ENCODE data around the gene GSTO2.

Gene GSTO2

DNA sequence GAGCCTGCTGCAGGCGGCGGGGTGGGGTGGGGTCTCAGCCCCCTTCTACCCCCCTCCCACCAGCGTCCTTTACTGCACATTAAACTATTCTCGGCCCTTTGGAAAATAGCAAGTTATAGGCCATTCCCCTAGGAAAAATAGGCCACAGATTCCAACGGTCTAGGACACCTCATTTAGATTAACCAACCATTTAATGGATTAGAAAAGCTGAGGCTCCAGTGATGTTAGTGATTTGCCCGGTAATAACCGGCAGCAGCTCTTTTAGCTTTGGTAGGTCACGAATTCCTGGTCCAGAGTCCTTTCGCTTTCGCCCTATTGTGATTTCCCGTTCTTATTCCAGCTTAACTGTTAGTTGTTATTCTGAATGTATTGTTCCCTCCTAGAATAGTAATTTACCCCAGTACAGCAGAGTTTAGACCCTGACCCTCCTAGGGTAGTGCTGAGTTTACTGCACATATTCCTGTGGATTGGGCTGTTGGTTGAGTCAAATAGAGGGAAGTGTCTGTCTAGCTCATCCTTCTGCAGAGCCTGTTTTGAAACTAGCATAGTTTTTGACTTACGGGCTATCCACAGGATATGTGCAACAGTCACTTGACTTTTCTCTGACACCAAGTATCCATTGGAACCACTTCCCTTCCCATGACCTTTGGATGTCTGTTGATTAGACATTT is 13.5 kb upstream of the GSTO2 start:
- DNase-seq = no peak

DNA sequence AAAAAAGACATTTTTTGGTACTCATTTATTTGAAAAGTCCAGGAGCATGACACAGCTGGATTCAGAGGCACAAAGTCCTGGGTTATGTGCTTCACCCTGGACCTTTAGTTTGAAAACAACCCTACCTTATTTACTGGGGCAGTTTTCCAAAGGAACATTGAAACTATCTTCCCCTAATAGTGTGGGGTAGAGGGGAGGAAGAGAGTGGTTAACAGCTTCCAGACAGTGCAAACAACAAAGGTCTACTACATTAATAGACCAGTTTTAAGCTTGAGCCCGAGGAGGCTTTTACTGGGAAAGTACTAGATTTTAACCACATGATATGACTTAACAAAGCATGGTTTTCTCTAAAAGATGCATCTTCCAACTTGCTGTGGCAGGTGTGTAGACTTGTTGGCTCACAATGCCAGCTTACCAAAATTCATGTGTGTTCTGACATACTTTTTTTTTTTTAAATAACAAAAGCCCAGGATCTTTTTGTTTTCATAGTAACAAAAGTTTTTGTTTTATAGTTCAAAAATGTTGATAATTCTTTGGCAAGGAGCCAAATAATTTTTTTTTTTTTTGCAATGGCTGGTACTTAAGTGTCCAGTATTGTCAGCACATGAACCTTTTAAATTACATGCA is 12.5 kb upstream of the GSTO2 start:
- Histone ChIP-seq H3K9me3 (no peaks in the 10 kb centered on the region), H3K4me1 (peaks cover 0 to 44% (median 23%) of the 10 kb centered on the region in 4 donors), H3K36me3 (peaks cover 13 to 39% (median 27%) of the 10 kb centered on the region in 3 donors), H3K27ac (peak overlapping the region; percentile 97), H3K4me3 (peak overlapping the region; percentile 90 to 92), H3K27me3 (no peaks in the 10 kb centered on the region)
- TF ChIP-seq, protein P1, sequence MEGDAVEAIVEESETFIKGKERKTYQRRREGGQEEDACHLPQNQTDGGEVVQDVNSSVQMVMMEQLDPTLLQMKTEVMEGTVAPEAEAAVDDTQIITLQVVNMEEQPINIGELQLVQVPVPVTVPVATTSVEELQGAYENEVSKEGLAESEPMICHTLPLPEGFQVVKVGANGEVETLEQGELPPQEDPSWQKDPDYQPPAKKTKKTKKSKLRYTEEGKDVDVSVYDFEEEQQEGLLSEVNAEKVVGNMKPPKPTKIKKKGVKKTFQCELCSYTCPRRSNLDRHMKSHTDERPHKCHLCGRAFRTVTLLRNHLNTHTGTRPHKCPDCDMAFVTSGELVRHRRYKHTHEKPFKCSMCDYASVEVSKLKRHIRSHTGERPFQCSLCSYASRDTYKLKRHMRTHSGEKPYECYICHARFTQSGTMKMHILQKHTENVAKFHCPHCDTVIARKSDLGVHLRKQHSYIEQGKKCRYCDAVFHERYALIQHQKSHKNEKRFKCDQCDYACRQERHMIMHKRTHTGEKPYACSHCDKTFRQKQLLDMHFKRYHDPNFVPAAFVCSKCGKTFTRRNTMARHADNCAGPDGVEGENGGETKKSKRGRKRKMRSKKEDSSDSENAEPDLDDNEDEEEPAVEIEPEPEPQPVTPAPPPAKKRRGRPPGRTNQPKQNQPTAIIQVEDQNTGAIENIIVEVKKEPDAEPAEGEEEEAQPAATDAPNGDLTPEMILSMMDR (IDR thresholded peaks at IDR 0.05) = no peak
- DNase-seq = no peak
- intact Hi-C loops (cut with DNase I; ENCODE audit: low total_unique reads) = no loop called here

More for the DNA sequence above, 13.5 kb upstream of the GSTO2 start:
- peaks cover 0 to 36% (median 20%) of the 10 kb centered on the region in 4 donors for H3K4me1 ChIP-seq
- intact Hi-C loops (cut with DNase I; ENCODE audit: low total_unique reads) = no loop called here
- no peaks in the 10 kb centered on the region for H3K9me3 ChIP-seq
- TF ChIP-seq, protein P1 (IDR thresholded peaks at IDR 0.05) = no peak
- H3K4me3 ChIP-seq = peak overlapping the region; percentile 90 to 92
- H3K36me3 ChIP-seq = peaks cover 13 to 29% (median 27%) of the 10 kb centered on the region in 3 donors
- H3K27ac ChIP-seq = peak overlapping the region; percentile 97
- no peaks in the 10 kb centered on the region for H3K27me3 ChIP-seq

DNA sequence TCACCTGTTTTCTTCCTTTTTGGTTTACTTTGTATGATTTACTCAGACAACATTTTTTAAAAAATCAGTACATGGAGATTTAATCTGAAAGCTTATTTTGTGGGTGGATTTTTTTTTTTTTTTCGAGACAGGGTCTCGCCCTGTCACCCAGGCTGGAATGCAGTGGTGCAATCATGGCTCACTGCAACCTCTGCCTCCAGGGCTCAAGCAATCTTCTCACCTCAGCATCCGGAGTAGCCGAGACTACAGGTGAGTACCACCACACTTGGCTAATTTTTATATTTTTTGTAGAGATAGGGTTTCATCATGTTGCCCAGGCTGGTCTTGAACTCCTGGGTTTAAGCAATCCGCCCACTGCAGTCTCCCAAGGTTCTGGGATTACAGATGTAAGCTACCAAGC is 11.7 kb upstream of the GSTO2 start:
- no peak for DNase-seq
- Histone ChIP-seq H3K27ac (peak overlapping the region; percentile 4 to 97), H3K4me3 (no peak overlapping the region), H3K4me1 (peaks cover 0 to 44% (median 23%) of the 10 kb centered on the region in 4 donors), H3K9me3 (no peaks in the 10 kb centered on the region), H3K27me3 (no peaks in the 10 kb centered on the region), H3K36me3 (peaks cover 18 to 47% (median 30%) of the 10 kb centered on the region in 3 donors)
- TF ChIP-seq, protein P1 (IDR thresholded peaks at IDR 0.05) = no peak
- intact Hi-C loops (cut with DNase I; ENCODE audit: low total_unique reads) = no loop called here

DNA sequence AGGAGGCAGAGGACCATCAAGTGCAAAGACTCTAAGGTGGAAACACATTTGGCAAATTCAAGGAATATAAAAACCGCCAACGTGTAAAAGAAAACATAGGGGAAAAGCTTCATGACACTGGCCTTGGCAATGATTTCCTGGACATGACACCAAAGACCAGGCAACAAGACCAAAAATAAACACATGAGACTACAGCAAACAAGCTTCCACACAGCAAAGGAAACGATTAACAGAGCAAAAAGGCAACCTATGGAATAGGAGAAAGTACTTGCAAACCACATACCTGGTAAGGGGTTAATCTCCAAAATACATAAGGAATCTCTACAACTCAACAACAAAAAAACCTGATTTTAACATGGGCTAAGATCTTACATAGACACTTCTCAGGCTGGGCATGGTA is 10.8 kb upstream of the GSTO2 start:
- TF ChIP-seq, protein P1 (IDR thresholded peaks at IDR 0.05) = no peak
- intact Hi-C loops (cut with DNase I; ENCODE audit: low total_unique reads) = no loop called here
- Histone ChIP-seq H3K27ac (no peak overlapping the region), H3K4me3 (no peak overlapping the region), H3K9me3 (no peaks in the 10 kb centered on the region), H3K27me3 (no peaks in the 10 kb centered on the region), H3K4me1 (peaks cover 0 to 44% (median 23%) of the 10 kb centered on the region in 4 donors), H3K36me3 (peaks cover 28 to 57% (median 40%) of the 10 kb centered on the region in 3 donors)
- DNase-seq = no peak

DNA sequence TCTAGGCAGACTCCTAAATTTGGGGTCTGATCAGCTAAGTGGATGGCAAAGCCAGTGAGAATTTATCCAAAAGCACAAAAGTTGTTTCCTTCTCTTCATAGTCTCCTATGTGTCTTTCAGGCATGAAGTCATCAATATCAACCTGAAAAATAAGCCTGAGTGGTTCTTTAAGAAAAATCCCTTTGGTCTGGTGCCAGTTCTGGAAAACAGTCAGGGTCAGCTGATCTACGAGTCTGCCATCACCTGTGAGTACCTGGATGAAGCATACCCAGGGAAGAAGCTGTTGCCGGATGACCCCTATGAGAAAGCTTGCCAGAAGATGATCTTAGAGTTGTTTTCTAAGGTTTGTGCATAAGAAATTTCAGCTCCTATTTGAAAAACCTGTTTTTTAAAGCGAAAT is 9.5 kb upstream of the GSTO2 start:
- no peak for DNase-seq
- no peak overlapping the region for H3K4me3 ChIP-seq
- intact Hi-C loops (cut with DNase I; ENCODE audit: low total_unique reads) = no loop called here

More for the DNA sequence above, 9.5 kb upstream of the GSTO2 start:
- no peaks in the 10 kb centered on the region for H3K27me3 ChIP-seq
- TF ChIP-seq, protein P1 (IDR thresholded peaks at IDR 0.05) = no peak
- H3K27ac ChIP-seq = peak overlapping the region in 1 of 2 donors; percentile 28
- peaks cover 31 to 69% (median 48%) of the 10 kb centered on the region in 3 donors for H3K36me3 ChIP-seq
- peaks cover 0 to 40% (median 23%) of the 10 kb centered on the region in 4 donors for H3K4me1 ChIP-seq
- H3K9me3 ChIP-seq = no peaks in the 10 kb centered on the region

All from tibial artery (tissue), 4 donors.